AG09319 (cell line): ENCODE data around the gene RHOT2.

ENCODE experiments used
- DNase-seq: peaks from one replicate; pipeline ENCODE4 v3.0.0-alpha.2; 2010; ENCODE audit warnings: low read depth; ENCODE audit errors: extremely low read depth
- TF ChIP-seq, protein P1 (sequence below): IDR thresholded peaks from 2 replicates; pipeline ENCODE4 v1.5.1; 2011; ENCODE audit warnings: low read depth, mild to moderate bottlenecking, inconsistent platforms, low read length, moderate library complexity

Gene RHOT2

DNA sequence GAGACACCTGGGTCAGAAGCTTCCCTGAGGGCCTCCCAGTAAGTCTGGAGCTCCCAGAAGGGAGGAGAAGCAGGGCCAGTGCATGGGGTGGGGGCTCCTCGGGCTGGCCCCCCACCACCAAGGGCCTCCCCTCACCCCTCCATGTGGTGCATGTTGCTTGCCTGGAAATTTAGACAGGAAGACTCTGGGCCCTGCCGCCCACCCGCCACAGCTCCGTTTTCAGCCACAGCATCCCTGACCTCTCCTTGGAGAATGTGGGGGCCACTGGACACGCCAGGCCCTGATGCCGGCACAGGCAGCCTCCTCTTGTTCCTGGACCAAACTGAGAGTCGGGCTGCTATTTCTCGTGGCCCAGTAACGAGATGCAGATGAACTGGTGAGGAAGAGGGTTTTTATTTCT lies 29.1 kb upstream of the RHOT2 start:
- DNase-seq = no peak
- TF ChIP-seq, protein P1, sequence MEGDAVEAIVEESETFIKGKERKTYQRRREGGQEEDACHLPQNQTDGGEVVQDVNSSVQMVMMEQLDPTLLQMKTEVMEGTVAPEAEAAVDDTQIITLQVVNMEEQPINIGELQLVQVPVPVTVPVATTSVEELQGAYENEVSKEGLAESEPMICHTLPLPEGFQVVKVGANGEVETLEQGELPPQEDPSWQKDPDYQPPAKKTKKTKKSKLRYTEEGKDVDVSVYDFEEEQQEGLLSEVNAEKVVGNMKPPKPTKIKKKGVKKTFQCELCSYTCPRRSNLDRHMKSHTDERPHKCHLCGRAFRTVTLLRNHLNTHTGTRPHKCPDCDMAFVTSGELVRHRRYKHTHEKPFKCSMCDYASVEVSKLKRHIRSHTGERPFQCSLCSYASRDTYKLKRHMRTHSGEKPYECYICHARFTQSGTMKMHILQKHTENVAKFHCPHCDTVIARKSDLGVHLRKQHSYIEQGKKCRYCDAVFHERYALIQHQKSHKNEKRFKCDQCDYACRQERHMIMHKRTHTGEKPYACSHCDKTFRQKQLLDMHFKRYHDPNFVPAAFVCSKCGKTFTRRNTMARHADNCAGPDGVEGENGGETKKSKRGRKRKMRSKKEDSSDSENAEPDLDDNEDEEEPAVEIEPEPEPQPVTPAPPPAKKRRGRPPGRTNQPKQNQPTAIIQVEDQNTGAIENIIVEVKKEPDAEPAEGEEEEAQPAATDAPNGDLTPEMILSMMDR = no peak

DNA sequence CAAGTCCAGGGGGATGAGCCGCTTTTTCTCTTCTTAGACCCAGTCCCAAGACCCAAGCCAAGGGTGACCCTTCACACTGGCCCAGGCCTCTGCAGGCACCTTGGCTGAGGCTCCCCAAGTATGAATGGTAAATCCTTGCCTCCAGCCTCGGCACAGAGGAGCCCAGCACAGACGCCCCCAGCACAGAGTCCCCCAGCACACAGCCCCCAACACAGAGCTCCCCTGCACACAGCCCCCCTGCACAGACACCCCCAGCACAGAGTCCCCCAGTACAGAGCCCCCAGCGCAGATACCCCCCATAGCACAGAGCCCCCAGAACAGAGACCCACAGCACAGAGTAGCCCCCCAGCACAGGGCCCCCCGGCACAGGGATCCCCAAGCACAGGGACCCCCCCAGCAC lies 27.3 kb upstream of the RHOT2 start:
- TF ChIP-seq, protein P1 = no peak
- no peak for DNase-seq

DNA sequence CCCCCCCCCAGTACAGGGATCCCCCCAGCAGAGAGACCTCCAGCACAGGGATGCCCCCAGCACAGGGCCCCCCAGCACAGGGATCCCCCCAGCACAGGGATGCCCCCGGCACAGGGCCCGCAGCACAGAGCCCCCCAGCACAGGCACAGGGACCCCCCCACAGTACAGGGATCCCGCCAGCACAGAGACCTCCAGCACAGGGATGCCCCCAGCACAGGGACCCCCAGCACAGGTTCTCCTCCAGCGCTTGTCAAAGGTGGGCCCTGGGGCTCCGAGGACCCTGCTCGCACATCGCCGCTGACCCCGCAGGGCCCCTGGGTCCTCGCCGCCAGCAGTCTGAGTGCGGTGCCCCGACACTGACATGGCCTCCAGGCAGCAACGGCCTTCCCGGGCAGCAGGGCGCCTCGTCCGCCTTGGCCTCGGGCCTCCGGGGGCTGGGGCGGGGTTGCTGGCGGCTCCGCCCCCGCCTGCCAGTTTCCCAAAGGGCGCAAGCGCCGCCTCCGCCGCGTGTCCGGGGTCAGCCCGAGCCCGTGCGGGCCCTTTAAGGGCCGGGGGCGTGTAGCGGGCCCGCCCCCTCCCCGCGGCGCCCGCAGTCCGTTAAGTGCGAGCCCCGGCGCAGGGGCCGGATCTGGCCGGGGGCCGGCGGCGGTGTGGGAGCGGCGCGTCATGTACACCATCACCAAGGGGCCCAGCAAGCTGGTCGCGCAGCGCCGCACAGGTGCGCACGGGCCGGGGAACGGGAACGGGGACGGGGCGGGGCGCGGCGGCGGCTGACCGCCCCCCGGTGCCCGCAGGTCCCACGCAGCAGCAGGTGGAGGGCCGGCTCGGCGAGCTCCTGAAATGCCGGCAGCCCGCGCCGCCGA lies 26.4 kb upstream of the RHOT2 start, which contains the start of gene MCRIP2:
Gene MCRIP2, plus strand, starts transcription at position 503 of the 863 bp plus-strand sequence. Its CDS starts 164 bp downstream, at position 667.
- TF ChIP-seq, protein P1 = no peak
- DNase-seq = peak; percentile 39

DNA sequence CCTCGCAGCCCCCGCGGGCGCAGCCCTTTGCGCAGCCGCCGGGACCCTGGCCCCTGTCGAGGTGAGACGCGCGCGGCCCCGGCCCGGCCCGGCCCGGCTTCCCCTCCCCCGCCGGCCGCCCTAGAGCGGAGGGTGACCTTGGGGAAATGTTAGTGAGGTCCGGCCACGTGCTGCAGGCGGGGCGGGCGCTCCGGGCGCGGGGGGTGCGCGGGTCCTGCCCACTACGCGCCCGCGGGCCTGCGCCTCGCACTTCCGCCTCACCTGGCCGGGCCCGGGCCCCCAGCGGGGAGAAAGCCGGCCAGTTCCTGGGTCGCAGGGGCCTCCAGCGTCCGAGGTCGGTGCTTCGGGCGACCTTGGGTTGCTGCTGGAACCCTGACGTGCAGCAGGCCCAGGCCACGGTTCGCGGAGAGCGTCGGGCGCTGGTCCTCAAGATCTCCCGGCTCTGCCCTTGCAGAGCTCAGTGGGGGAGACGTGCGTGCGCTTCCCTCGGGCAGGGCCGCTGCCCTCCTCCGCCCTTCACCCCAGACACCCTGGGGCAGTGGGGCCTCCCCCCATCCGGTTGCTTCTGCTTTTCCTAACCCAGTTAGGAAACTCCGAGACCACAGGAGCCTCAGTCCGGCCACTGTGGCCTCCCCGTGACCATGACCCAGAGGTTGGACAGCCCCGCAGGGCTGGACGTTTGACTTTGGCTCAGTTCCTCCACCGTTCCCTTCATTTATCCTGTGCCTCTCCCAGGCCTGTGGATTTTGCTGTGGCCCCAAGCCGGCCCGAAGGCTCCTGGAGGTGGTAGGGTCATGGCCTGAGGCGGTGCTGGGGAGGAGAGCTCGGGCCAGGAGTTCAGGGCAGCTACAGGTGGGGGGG lies 25.5 kb upstream of the RHOT2 start:
- TF ChIP-seq, protein P1 = no peak
- DNase-seq = no peak

DNA sequence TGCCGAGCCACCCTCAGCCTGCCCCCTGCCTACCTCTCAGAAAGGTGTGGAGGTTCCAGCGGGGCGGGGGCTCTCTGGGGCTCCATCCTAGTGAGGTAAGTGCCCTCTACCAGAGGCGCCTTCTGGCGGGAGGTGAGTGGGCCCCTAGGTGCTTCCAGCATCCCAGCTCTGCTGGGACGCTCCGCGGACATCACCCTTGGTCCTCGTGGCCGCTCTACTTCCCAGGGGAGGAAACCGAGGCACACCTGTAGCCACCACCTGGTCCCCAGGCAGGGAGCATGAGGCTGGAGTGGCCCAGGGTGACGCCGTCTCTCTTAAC lies 24.9 kb upstream of the RHOT2 start:
- TF ChIP-seq, protein P1 = no peak

DNA sequence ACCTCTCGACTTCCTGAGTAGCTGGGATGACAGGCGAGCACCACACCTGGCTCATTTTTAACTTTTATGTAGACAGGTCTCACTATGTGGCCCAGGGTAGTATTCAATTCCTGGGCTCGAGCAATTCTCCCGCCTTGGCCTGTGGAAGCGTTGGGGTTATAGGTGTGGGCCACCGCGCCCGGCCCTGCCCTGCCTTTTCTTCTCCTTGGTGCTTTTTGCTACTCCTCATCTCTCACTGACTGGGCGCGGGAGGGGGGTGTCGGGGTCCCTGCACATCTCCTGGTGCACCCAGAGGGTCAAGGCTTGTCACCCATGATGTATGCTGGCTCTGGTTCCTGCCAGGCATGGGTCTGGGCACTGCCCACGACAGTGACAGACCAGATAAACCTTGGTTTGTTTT lies 23.4 kb upstream of the RHOT2 start:
- no peak for DNase-seq
- TF ChIP-seq, protein P1 = no peak

More for the DNA sequence above, 24.9 kb upstream of the RHOT2 start:
- DNase-seq = no peak
